ENCODE measurements around the gene AGO3.

DNA sequence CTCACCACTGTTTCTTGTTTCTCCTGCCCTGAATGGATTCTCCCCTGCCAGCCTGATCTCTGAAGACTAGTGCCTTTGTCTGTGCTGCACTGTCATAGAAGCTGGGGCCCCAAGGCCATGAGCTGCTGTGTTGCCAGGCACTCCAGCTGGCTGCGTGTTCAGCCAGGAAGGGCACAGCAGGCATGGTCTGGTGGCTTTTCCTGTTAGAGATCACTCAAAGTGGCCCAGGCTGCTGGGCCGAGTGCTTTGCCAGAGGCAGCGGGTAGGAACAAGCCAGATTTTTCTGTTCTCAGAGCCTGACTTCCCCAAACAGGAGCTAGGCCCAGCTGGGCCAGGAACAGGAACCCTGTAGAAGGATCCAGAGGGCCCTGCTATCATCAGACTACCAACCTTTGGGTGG lies 163.0 kb downstream of the AGO3 start:
- TF ChIP-seq, protein P1, sequence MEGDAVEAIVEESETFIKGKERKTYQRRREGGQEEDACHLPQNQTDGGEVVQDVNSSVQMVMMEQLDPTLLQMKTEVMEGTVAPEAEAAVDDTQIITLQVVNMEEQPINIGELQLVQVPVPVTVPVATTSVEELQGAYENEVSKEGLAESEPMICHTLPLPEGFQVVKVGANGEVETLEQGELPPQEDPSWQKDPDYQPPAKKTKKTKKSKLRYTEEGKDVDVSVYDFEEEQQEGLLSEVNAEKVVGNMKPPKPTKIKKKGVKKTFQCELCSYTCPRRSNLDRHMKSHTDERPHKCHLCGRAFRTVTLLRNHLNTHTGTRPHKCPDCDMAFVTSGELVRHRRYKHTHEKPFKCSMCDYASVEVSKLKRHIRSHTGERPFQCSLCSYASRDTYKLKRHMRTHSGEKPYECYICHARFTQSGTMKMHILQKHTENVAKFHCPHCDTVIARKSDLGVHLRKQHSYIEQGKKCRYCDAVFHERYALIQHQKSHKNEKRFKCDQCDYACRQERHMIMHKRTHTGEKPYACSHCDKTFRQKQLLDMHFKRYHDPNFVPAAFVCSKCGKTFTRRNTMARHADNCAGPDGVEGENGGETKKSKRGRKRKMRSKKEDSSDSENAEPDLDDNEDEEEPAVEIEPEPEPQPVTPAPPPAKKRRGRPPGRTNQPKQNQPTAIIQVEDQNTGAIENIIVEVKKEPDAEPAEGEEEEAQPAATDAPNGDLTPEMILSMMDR (conservative IDR thresholded peaks at IDR 0.05) = no peak
- no peak for TF ChIP-seq ZFX (IDR thresholded peaks at IDR 0.05)
